OCI-LY7 (cell line): ENCODE measurements around the gene RPS24. TPM values are rescaled to one million over a fixed set of nuclear protein-coding genes. Genes with fewer than 3 reads are reported as not detected.

Experiments
- BruUV-seq: library from RNA; stranded (reverse); fragments of 400-500 nt; replicated peaks from 2 replicates; lab custom pipeline; 2021; lab: Mats Ljungman, UMichigan
- CTCF ChIA-PET: fragments of 300-600 bp; sonication (Branson Sonifier 250); formaldehyde crosslinking; loops from one replicate; lab custom pipeline; 2022; ENCODE audit warnings: antibody characterized with exemption; ENCODE audit not compliant: unreplicated experiment; lab: Charles Lee
- POLR2A ChIA-PET: fragments of 300-600 bp; sonication (Branson Sonifier 250); formaldehyde crosslinking; loops from one replicate; lab custom pipeline; 2022; ENCODE audit warnings: antibody characterized with exemption; lab: Charles Lee
- DNase-seq: peaks from one replicate; pipeline ENCODE4 v3.0.0-alpha.2; 2015; ENCODE audit warnings: low spot score
- H2AFZ ChIP-seq: fragments of 200-600 bp; sonication (generic), shearing (Covaris generic); 2 replicates; pipeline ENCODE4 v1.6.1; 2014; ENCODE audit warnings: mild to moderate bottlenecking, antibody characterized with exemption, low read length, moderate library complexity
- H3K27ac ChIP-seq: fragments of 200-600 bp; sonication (generic); 2 replicates; pipeline ENCODE4 v1.5.1; 2014; ENCODE audit warnings: mixed run types, low read depth, mild to moderate bottlenecking, moderate library complexity, low read length, inconsistent platforms; ENCODE audit not compliant: poor library complexity, severe bottlenecking
- H3K36me3 ChIP-seq: fragments of 200-600 bp; sonication (generic); 2 replicates; pipeline ENCODE4 v1.6.1; 2014; ENCODE audit warnings: mild to moderate bottlenecking, antibody characterized with exemption, low read length, moderate library complexity, mixed read lengths; ENCODE audit not compliant: insufficient read depth
- H3K4me1 ChIP-seq: fragments of 200-600 bp; sonication (generic); 2 replicates; pipeline ENCODE4 v1.5.1; 2014; ENCODE audit warnings: mild to moderate bottlenecking, low read length; ENCODE audit not compliant: insufficient read depth, poor library complexity, severe bottlenecking
- H3K4me2 ChIP-seq: fragments of 200-600 bp; sonication (generic); 2 replicates; pipeline ENCODE4 v1.6.1; 2014; ENCODE audit warnings: mild to moderate bottlenecking, low read length
- H3K4me3 ChIP-seq: fragments of 200-600 bp; sonication (generic); 2 replicates; pipeline ENCODE4 v1.5.1; 2014; ENCODE audit warnings: mild to moderate bottlenecking, low read depth, low read length; ENCODE audit not compliant: poor library complexity, severe bottlenecking
- H3K79me2 ChIP-seq: fragments of 200-600 bp; sonication (generic); 2 replicates; pipeline ENCODE4 v1.6.1; 2016; ENCODE audit warnings: low read depth, mild to moderate bottlenecking, low read length, moderate library complexity, mixed read lengths; ENCODE audit not compliant: insufficient read depth
- H3K9me2 ChIP-seq: fragments of 200-600 bp; sonication (generic); 2 replicates; pipeline ENCODE4 v1.6.1; 2016; ENCODE audit warnings: mild to moderate bottlenecking, low read length, mixed read lengths; ENCODE audit not compliant: insufficient read depth
- H3K9me3 ChIP-seq: fragments of 200-600 bp; sonication (generic); 2 replicates; pipeline ENCODE4 v1.6.1; 2014; ENCODE audit warnings: mild to moderate bottlenecking, mixed run types, low read length, mixed read lengths
- H4K20me1 ChIP-seq: fragments of 200-600 bp; sonication (generic); 2 replicates; pipeline ENCODE4 v1.6.1; 2014; ENCODE audit warnings: mild to moderate bottlenecking, antibody characterized with exemption, low read length, moderate library complexity, mixed read lengths; ENCODE audit not compliant: insufficient read depth
- EZH2phosphoT487 ChIP-seq: fragments of 200-600 bp; sonication (generic); IDR thresholded peaks from 2 replicates; pipeline ENCODE4 v1.6.1; 2018; ENCODE audit warnings: low read depth, borderline replicate concordance, mild to moderate bottlenecking, mixed run types, antibody characterized with exemption, low read length, moderate library complexity, mixed read lengths
- intact Hi-C: fragments of 100-400 bp; cut with micrococcal nuclease; formaldehyde crosslinking; loops from one replicate; pipeline ENCODE4 v1.10.0; 2022; ENCODE audit not compliant: unreplicated experiment
- total RNA-seq, 2 experiments: library from RNA; depleted of rRNA in 1 of 2; stranded (reverse); fragments of >200 nt in 1 of 2; shearing (Covaris generic) in 1 of 2; gene quantifications; 2 replicates each; pipeline ENCODE4 v1.2.3, GENCODE V29; 2014 to 2022
- TF ChIP-seq, protein P1 (sequence below): fragments of 200-600 bp; sonication (generic); conservative IDR thresholded peaks from 2 replicates; pipeline ENCODE4 v1.5.1; 2014; ENCODE audit warnings: mild to moderate bottlenecking, antibody characterized with exemption, low read length, moderate library complexity, mixed read lengths

Gene RPS24
- total RNA-seq, 2 experiments from 2014 or later, result 2,059 to 3,395 TPM

DNA sequence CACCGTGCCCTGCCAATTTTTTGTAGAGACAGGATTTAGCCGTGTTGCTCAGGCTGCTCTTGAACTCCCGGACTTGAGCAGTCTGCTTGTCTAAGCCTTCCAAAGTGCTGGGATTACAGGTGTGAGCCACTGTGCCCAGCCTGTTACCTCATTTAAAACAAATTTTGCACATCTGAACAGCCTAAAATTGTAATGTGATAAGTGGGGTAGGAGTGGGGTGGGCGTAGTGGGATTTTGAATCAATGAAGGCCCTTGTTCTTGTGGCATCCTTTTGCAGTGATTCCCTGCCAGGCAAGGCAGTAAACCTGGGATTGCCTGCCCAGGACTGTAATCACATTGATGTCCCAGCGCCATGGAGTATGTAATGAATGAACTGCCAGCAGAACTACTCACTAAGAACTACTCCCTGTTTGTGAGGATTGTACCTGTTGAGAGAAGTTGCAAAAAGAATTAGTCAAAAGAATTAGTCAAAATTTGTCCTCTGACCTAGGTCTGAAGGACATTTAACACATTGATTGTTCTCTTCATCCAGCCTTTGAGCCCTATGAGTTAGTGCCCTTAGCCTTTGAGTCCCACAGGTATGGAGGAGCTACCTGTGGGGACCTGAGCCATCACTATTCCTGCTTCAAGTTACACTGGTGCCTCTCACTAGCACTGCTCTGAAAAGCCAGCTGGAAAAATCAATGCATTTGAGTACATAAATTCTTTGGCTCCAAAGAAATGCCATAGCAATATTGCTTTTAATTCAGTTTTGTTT is 5.3 kb downstream of the RPS24 start:
- peak overlapping the region; percentile 22 for H3K4me3 ChIP-seq
- no peak overlapping the region for H3K27ac ChIP-seq
- no peaks in the 10 kb centered on the region for H3K9me2 ChIP-seq
- no TSS peak for BruUV-seq
- DNase-seq, result no peak
- H3K36me3 ChIP-seq, result peaks cover 97% of the 10 kb centered on the region
- peaks cover 72% of the 10 kb centered on the region for H3K79me2 ChIP-seq
- H3K4me1 ChIP-seq, result peaks cover 75% of the 10 kb centered on the region
- H3K4me2 ChIP-seq, result peak overlapping the region; percentile 94
- POLR2A ChIA-PET, result no interaction called here
- H2AFZ ChIP-seq, result no peak overlapping the region
- CTCF ChIA-PET, result no interaction called here
- H4K20me1 ChIP-seq, result peaks cover 71% of the 10 kb centered on the region
- no peaks in the 10 kb centered on the region for H3K9me3 ChIP-seq
- TF ChIP-seq, protein P1, sequence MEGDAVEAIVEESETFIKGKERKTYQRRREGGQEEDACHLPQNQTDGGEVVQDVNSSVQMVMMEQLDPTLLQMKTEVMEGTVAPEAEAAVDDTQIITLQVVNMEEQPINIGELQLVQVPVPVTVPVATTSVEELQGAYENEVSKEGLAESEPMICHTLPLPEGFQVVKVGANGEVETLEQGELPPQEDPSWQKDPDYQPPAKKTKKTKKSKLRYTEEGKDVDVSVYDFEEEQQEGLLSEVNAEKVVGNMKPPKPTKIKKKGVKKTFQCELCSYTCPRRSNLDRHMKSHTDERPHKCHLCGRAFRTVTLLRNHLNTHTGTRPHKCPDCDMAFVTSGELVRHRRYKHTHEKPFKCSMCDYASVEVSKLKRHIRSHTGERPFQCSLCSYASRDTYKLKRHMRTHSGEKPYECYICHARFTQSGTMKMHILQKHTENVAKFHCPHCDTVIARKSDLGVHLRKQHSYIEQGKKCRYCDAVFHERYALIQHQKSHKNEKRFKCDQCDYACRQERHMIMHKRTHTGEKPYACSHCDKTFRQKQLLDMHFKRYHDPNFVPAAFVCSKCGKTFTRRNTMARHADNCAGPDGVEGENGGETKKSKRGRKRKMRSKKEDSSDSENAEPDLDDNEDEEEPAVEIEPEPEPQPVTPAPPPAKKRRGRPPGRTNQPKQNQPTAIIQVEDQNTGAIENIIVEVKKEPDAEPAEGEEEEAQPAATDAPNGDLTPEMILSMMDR, result no peak
- no peak for TF ChIP-seq EZH2phosphoT487
- intact Hi-C loops, result no loop called here

DNA sequence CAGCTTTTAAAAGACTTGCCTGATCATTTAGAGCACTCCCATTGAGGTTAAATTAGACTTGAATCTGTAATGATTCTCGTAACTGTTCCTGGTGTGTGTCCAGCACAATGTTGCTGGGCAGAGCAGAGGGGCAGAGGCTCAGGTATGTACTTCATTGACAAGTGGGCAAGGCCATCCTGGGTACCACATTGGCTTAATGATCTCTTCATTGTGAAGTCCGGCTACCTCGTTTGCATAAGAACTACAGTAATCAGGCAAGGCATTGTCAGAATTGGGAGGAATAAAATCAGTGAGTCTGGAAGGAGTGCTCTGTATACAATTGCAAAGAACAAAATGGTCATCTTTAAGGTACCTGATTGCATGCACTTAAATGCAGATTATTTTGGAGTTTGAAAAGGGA is 6.1 kb downstream of the RPS24 start:
- H3K36me3 ChIP-seq, result peaks cover 90% of the 10 kb centered on the region
- peak overlapping the region; percentile 25; the same call in 1 of the 2 replicates for H3K4me2 ChIP-seq
- ChIA-PET POLR2A (no interaction called here), CTCF (no interaction called here)
- no peak for DNase-seq
- peaks cover 66% of the 10 kb centered on the region for H4K20me1 ChIP-seq
- no peaks in the 10 kb centered on the region for H3K9me2 ChIP-seq
- no peaks in the 10 kb centered on the region for H3K9me3 ChIP-seq
- peaks cover 82% of the 10 kb centered on the region for H3K4me1 ChIP-seq
- intact Hi-C loops, result no loop called here
- H3K4me3 ChIP-seq, result no peak overlapping the region
- H2AFZ ChIP-seq, result no peak overlapping the region
- TF ChIP-seq, protein P1, result no peak
- TF ChIP-seq EZH2phosphoT487, result no peak
- no TSS peak for BruUV-seq
- no peak overlapping the region for H3K27ac ChIP-seq
- H3K79me2 ChIP-seq, result peaks cover 64% of the 10 kb centered on the region
